ENCODE measurements around the gene AIRE.

DNA sequence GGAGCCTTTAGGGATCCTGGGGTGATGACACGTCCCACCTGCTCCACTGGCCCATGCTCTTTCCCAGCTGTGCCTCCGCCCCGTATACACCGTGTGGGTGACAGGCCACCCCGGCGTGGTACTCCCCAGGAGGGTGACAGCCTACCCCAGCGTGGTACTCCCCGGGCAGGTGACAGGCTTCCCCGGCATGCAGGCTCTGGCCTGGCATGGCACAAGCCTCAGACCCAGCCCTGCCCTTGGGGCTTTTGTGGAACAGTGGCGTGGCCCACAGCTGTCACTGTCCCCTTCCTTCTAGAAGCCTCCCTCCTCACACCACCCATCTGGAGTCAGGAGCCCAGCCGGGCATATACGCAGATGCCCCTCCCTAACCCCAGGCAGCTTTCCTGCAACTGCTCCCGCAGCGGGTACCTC is 9.5 kb downstream of the AIRE start:
- no peak for TF ChIP-seq POLR2A (IDR thresholded peaks at IDR 0.05)
- TF ChIP-seq, protein P1, sequence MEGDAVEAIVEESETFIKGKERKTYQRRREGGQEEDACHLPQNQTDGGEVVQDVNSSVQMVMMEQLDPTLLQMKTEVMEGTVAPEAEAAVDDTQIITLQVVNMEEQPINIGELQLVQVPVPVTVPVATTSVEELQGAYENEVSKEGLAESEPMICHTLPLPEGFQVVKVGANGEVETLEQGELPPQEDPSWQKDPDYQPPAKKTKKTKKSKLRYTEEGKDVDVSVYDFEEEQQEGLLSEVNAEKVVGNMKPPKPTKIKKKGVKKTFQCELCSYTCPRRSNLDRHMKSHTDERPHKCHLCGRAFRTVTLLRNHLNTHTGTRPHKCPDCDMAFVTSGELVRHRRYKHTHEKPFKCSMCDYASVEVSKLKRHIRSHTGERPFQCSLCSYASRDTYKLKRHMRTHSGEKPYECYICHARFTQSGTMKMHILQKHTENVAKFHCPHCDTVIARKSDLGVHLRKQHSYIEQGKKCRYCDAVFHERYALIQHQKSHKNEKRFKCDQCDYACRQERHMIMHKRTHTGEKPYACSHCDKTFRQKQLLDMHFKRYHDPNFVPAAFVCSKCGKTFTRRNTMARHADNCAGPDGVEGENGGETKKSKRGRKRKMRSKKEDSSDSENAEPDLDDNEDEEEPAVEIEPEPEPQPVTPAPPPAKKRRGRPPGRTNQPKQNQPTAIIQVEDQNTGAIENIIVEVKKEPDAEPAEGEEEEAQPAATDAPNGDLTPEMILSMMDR (IDR thresholded peaks at IDR 0.05) = no peak
- no peak for TF ChIP-seq POLR2AphosphoS5 (IDR thresholded peaks at IDR 0.05; ENCODE audit: insufficient read depth in 1 of 2, low read depth in 1 of 2)
